CD1c-positive myeloid dendritic cell (primary cell): ENCODE results near the gene MAP3K21.

ENCODE experiments used
- DNase-seq: peaks from one replicate; pipeline ENCODE4 v3.0.0-alpha.2; 2016; ENCODE audit errors: extremely low spot score

The MAP3K21 gene

DNA sequence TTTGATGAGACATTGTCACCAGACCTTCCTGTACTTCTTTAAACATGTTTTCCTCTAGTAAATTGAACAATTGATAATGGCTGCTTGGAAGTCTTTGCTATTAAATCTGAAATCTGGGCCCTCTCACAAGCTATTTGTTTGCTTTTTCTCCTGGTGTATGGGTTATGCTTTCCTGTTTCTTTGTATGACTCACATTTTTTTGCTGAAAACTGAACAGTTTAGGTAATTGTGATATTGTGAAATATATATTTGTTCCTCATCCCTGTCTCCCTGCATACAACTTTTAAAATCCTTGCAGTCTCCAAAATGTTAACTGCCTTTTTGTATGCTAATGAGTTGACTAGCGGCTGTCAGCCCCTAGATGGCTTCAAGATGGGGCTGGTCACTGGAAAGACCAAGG is 61.6 kb downstream of the MAP3K21 start:
- peak; percentile 32 for DNase-seq

DNA sequence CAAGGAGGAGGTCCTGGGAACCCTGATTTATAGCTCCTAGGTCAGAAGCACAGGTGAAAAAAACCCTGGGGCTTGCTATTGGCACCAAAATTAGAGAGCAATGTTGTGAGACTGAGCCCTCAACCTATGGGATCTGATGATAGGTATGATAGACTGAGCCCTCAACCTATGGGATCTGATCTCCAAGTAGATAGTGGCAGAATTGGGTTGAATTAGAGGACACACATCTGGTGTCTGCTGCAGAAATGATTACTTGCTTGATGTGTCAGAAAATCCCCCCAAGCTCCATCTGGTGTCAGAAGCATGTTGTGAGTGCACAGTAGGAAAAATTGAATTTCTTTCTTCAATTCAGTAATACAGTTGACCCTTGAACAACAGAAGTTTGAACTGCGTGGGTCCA is 62.4 kb downstream of the MAP3K21 start:
- DNase-seq = no peak

DNA sequence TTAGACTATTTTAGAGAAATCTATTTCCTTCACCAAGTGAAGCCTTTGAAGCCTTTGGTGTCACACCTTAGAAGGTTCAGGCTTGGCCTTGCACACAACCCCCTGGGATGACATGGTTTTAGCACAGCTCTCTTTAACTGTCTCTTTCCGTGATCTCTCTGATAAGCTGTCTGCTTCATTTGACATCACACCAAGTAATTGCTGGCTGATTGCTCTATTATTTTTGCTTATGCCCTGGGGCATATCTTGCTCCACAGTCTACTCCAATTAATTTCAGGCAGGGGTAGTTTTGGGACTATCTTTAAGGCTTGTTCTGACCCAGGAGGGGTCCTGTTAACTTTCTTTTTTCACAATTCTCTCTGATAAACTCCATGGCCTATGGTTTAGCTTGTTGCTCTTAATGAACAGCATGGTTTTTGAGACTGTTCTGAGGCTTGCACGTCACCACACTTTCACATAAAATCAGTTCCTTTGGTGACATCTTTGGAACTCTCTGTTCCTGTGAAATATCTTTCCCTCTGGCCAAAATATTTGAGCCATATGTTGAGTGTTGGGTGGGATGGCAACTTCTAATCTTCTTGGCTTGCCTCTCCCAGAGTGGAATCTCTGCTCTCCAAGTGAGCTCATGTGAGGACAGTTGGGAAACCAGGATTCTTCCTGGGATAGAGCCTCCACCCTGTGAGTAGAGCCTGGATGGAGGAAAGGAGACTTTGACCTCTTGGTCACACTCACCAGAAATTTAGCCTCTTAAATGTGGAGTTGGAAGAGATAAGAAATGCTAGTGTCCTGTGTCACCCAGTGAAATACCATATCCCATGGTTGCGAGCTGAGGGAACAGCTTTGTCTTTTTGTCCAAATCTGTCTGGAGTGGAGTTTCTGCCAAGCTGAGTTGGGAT is 63.6 kb downstream of the MAP3K21 start:
- DNase-seq = no peak

DNA sequence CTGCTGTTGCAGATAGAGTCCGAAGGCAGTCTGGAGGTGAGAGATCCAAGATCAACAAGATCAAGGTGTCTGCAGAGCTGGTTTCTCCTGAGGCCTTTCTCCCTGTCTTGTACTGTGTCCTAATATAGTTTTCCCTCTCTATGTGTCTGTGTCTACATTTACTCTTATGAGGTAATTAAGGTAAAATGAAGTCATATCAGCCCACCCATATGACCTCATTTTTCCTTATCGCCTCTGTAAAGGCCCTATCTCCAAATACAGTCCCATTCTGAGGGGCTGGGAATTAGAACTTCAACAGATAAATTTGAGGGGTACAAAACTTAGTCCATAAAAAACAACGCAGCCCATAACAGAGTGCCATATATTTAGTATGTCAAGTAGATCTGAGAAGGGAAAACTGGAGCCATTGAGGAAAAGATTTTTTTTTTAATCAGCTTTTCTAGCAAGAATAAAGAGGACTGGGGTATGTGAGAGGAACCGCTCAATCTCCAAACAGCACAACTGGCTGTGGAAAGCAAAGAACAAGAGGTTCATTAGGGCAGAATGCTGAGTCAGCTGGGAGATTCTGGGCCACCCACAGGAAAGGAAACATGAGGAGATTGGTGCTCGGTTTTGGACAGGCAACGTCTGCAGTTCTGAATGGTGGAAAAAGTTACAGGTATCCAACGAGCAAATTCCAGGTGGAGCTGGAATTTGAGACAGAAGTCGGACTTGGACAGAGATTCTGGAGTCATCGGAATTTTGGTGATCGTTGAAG is 65.7 kb downstream of the MAP3K21 start:
- no peak for DNase-seq

DNA sequence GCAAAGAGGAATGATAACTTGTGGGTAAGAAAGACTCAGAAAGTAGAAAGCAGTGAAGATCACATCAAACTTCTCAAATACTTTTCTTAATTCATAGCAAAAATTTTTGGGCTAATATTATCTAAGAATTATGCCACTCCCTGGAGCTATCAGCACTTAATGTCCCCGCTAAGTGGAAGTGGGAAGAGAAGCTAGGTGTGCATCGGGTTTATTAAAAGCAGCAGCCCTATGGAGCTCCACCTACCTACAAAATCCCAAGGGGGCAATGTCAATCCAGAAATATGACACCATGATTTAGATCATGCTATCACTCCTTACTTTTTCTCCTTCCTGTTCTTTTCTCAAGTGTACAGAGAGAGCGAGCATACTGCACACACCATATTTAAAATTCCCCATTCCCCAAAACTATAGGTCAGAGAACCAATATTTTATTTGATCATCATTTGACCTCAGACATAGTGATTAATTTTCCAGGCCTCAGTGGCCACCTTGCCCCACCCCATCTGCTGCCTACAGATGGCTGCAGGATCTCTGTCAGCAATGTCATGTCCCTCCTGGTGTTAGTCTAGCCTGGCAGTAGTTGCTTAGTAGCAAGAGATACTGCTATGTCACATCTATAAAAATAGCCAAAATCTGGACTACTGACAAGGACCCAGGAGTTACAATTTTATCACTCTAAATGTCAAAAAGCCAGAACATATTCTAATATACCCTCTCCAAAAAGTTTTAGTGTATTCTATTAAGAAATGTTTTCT is 66.6 kb downstream of the MAP3K21 start:
- no peak for DNase-seq

DNA sequence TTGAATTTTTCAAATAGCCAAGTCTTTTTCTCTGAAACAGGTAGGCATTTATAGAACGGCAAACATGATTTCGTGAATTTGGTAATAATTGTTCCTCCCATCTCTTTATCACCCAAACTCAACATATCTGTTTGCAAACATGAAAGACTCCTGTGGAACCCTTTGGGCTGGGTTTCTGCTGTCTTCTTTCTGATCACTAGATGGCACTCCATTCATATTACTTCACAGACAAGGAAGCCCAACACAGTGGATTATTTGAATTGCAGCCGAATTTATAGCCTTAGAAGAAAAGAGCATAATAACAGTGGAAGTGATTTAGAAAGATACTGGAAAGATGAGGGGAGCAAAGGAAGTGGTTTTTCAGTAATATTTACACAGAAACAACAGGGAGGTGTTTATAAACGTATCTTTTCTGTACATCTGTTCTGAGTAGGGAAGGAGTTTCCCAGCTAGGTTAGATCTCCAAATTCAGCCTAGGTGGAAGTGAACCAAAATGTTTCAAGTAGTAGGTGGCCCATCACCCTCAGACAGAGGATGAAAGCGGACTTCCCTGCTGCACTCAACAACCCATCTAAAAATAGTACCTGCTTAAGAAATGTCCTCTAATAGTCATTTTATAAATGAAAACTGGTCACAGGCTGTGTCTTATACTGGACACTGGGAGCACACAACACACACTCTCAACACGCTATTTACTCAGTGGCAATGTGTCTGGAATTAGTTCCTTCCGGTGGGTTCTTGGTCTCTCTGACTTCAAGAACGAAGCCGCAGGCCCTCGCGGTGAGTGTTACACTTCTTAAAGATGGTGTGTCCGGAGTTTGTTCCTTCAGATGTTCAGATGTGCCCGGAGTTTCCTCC is 67.6 kb downstream of the MAP3K21 start:
- DNase-seq = peak; percentile 65

DNA sequence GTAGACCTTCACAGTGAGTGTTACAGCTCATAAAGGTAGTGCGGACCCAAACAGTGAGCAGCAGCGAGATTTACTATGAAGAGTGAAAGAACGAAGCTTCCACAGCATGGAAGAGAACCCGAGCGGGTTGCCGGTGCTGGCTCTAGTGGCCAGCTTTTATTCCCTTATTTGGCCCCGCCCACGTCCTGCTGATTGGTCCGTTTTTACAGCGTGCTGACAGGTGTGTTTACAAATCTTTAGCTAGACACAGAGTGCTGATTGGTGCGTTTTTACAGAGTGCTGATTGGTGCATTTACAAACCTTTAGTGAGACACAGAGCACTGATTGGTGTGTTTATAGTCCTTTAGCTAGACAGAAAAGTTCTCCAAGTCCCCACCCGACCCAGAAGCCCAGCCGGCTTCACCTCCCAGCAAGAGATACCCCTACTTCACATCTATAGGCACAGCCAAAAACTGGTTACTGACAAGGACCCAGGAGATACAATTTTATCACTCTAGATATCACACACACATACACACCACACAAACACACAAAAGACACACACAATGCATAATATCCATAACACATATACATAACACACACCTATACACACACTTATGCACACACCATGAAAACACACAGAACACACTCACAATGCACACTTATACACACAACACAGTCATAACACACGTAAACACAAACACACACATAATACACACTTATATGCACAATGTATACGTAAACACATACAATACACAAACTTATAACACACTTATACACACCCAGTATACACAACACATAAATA is 68.5 kb downstream of the MAP3K21 start:
- DNase-seq = no peak

DNA sequence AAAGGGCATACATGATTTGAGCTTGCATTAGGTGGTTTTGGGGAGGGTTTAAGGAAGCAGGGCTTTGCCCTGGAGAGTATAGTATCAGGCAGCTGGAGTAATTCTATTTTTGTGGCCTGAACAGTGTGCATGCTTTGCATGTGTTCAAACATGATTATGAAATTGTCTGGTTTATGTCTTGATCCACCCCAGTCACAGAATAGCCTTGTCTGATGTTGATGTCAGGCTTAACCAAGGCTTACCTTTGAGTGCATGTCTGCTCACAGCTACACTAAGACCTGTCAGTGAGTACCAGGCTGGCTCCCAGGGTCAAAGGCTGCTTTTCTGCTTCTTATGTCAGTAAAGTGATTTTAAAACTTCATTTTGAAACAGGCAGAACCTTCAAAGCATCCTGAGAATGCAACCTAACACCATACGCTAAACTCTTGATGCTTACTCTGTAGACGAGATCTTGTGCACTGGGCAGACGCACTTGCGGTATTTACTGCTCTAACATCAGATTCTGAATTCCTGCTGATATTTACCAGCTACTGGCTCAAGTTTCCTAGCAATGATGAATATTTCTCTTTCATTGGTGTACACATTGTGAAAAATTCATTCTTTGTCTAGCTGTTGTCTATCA is 78.9 kb downstream of the MAP3K21 start:
- no peak for DNase-seq

DNA sequence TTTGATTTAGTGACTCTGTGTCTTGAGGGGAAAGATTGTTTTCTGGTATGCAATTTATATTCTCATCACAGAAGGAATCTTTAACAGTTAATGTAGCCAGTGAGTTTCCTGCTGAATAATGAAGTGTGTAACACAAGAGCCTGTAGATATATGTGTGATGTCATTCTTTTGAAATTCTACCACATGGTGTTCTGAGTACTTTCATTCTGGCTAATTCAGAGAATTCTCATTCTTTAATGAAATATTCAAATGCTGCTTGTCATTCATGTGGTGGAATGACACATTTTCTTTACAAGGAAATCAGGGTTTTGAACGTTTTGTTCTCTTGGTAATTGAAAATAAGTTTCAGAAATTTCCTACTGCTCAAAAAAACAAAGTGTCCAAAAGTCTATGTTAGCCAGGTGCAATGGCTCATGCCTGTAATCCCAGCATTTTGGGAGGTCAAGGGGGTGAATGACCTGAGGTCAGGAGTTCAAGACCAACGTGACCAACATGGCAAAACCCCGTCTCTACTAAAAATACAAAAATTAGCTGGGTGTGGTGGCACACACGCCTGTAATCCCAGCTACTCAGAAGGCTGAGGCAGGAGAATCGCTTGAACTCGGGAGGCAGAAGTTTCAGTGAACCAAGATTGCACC is 79.6 kb downstream of the MAP3K21 start:
- DNase-seq = no peak

DNA sequence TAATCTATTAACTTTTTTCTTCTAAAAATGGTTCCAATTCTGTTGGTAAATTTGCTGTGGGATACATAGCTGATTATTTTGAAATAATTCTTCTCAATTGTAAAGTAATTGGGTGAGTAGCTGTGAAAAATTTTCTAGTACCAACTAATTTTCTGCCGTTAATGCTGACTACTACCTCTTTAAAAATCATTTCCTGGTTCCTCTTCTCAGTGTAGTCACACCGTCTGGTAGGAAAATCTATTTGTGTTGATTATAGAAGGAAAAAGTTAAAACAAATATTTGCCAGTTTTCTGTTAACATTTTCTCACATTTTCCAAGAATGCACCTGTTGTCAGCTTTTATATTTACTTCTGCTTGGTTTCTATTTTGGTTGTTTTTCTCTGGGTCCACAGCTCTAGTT is 82.0 kb downstream of the MAP3K21 start:
- no peak for DNase-seq

DNA sequence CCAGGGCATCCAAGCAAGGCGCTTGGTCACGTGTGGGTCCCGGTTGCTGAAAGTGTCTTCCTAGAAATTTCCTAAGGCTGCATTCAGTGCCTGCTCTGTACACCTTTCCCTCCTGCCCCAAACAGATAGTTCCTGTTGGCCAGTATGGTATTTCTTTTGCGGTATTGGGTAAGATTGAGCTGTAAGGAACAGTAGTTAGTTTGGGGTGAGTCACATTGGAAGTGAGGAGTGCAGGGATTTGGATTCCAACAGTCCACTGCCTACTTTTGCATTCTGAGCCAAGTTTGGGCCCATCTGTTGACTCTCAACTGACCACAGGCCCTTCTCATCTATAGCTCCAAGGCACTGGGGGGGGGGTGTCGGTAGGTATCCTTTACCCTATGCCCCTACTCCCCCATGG is 83.4 kb downstream of the MAP3K21 start:
- no peak for DNase-seq

DNA sequence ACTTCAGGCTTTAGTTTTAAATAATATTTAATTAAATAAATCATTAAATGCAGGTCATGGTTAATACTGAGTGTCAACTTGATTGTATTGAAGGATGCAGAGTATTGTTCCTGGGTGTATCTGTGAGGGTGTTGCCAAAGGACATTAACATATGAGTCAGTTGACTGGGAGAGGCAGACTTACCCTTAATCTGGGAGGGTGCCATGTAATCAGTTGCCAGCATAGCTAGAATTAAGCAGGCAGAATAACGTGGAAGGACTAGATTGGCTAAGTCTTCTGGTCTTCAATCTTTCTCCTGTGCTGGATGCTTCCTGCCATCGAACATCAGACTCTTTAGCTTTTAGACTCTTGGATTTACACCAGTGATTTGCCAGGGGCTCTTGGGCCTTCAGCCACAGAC is 85.3 kb downstream of the MAP3K21 start:
- no peak for DNase-seq

DNA sequence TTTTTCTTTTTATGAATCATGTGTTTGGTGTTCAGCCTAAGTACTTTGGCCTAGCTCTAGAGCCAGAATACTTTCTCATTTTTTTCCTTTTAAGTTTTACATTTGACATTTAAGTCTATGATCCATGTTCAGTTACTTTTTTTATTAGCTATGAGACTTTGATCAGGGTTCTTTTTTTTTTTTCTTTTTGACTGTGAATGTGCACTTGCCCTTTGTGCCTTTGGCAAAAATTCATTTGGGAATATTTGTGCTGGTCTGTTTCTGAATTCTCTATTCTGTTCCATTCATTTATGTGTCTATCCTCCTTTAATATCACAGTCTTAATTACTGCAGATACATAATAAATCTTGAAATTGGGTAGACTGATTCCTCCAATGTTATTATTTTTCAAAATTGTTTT is 93.8 kb downstream of the MAP3K21 start:
- DNase-seq = no peak

DNA sequence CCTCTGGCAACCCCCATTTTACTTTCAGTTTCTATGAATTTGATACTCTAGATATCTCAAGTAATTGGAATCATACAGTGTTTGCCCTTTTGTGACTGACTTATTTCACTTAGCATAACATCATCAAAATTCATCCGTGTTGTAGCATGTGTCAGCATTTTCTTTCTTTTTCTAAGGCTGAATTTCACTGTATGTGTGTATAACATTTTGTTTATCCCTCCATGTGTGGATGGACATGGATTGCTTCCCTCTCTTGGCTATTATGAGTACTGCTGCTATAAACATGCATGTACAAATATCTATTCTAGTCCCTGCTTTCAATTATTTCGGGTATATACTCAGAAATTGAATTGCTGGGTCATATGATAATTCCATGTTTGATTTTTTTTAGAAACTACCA is 97.3 kb downstream of the MAP3K21 start:
- no peak for DNase-seq

DNA sequence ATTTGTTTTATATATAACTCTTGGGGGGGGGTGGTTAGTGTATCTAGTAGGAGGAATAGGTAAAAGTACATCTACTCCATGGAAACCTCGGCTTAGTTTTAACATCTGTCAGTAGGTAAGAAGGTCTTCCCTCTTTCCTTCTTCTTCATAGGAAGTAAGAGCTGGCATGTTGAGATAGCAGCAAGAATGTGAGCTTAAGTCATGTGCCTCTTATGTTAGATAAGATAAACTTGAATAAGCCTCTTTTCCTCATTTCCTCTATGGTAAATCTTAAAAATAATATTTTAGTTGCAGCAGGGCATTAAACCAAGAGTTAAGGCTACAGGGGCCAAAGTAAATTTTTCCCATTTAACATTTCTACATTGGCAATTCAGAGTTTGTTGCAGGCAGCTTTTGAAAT is 100.4 kb downstream of the MAP3K21 start:
- no peak for DNase-seq

DNA sequence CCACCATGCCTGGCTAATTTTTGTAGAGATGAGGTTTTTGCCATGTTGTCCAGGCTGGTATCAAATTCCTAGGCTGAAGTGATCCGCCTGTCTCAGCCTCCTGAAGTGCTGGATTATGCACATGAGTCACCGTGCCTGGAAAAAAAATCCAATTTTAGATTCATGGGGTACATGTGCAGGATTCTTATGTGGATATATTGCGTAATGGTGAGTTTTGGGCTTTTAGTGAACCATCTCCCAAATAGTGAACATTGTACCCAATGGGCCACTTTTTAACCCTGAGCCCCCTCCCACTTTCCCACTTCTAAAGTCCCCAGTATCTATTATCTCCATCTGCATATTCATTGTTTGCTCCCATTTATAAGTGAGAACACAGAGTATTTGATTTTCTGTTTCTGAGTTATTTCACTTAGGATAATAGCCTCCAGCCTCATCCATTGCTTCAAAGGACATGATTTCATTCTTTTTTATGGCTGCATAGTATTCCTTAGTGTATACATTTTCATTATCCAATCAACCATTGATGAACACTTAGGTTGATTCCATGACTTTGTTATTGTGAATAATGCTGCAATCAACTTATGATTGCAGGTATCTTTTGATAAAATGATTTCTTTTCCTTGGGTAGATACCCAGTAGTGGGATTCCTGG is 104.4 kb downstream of the MAP3K21 start:
- no peak for DNase-seq

DNA sequence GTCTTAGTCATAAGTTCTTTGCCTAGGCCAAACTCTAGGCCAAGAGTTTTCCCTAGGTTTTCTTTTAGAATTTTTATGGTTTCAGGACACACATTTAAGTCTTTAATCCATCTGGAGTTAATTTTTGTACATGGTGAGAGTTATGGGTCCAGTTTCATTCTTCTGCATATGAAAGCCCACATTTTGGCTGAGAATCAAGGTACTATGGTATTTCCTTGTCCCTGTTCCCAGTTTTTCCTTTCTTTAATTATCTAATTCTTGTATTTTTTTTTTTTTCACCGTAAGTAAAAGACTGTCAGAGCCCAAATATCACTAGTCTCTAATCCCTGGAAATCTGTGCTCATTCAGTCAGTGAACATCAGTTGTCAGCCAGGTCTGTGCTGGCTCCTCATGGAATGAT is 105.4 kb downstream of the MAP3K21 start:
- DNase-seq = no peak

DNA sequence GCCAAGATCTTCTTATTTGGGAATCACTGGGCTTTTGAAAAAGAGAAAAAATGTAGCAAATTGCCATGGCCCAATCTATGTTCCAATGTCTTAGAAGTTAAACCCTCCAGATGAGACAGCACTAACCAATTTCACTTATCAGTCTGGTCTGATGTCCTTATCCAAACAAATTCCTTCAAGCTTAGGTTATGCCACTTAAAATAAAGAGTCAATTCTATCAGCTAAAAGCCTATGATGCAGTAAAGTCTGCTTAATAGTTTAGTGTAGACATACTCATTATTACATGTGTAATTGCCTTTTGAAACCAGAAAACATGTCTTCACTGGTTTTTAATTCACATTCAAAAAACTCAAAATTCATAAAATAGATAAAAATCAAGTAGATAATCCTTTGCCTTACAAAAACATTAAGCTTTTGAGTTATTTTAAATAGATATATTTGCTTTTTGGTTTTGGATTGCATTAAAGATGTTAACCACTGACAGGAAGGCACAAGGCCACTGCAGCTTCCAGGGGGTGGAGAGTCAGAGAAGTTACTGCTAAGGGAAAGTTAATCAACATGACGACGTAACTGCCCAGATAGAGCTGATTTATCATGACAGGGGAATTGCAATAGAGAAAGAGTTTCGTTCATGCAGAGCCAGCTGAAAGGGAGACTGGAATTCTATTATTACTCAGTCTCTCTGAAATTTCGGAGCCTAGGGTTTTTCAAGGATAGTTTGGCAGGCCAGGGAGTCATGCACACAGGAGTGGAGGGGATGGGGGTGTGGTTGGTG is 106.1 kb downstream of the MAP3K21 start:
- DNase-seq = no peak
